Neural cell (in vitro differentiated cells): ENCODE data around the gene HEBP1. TPM values are rescaled to one million over a fixed set of nuclear protein-coding genes. Genes with fewer than 3 reads are reported as not detected.

Source experiments
- H2AFZ ChIP-seq: fragments of 200-600, 300-800 bp; sonication (generic), shearing (Covaris generic); 2 replicates; pipeline ENCODE4 v1.6.0; 2014; ENCODE audit warnings: low read depth, mild to moderate bottlenecking, antibody characterized with exemption, low read length, moderate library complexity
- H3F3A ChIP-seq: fragments of 200-600 bp; shearing (Covaris generic); 2 replicates; pipeline ENCODE4 v1.6.1; 2016; ENCODE audit warnings: mild to moderate bottlenecking, moderate library complexity, mixed read lengths, antibody characterized with exemption, low read length; ENCODE audit not compliant: insufficient read depth, poor library complexity, severe bottlenecking
- H3K27ac ChIP-seq: fragments of 200-600, 300-800 bp; sonication (generic), shearing (Covaris generic); 2 replicates; pipeline ENCODE4 v1.5.1; 2014; ENCODE audit warnings: mild to moderate bottlenecking, low read length, moderate library complexity
- H3K27me3 ChIP-seq: fragments of 300-800, 200-600 bp; sonication (generic), shearing (Covaris generic); 2 replicates; pipeline ENCODE4 v1.6.0; 2014; ENCODE audit warnings: mild to moderate bottlenecking, low read depth, low read length, moderate library complexity; ENCODE audit not compliant: insufficient read depth
- H3K36me3 ChIP-seq: fragments of 300-800, 200-600 bp; sonication (generic), shearing (Covaris generic); 2 replicates; pipeline ENCODE4 v1.5.1; 2014; ENCODE audit warnings: mild to moderate bottlenecking, antibody characterized with exemption, low read length, moderate library complexity; ENCODE audit not compliant: insufficient read depth
- H3K4me2 ChIP-seq: fragments of 300-800, 200-600 bp; sonication (generic), shearing (Covaris generic); 2 replicates; pipeline ENCODE4 v1.6.0; 2014; ENCODE audit warnings: mild to moderate bottlenecking, low read length
- H3K4me3 ChIP-seq: fragments of 300-800, 200-600 bp; sonication (generic), shearing (Covaris generic); 2 replicates; pipeline ENCODE4 v1.5.1; 2014; ENCODE audit warnings: mild to moderate bottlenecking, low read length, moderate library complexity
- H3K79me2 ChIP-seq: fragments of 200-600 bp; shearing (Covaris generic); replicated peaks from 2 replicates; pipeline ENCODE4 v1.6.0; 2014; ENCODE audit warnings: mild to moderate bottlenecking, low read length, moderate library complexity; ENCODE audit not compliant: insufficient read depth
- H3K9ac ChIP-seq: fragments of 300-800, 200-600 bp; sonication (generic), shearing (Covaris generic); 2 replicates; pipeline ENCODE4 v1.6.1; 2016; ENCODE audit warnings: mild to moderate bottlenecking, low read length, mixed read lengths
- H3K9me2 ChIP-seq: fragments of 200-600 bp; shearing (Covaris generic); 2 replicates; pipeline ENCODE4 v1.6.1; 2016; ENCODE audit warnings: mild to moderate bottlenecking, low read length, mixed read lengths; ENCODE audit not compliant: insufficient read depth
- H3K9me3 ChIP-seq: fragments of 200-600, 300-800 bp; sonication (generic), shearing (Covaris generic); 2 replicates; pipeline ENCODE4 v1.6.1; 2016; ENCODE audit warnings: mild to moderate bottlenecking, mixed run types, low read length, moderate library complexity, mixed read lengths
- H4K20me1 ChIP-seq: fragments of 200-600 bp; shearing (Covaris generic); 2 replicates; pipeline ENCODE4 v1.6.1; 2016; ENCODE audit warnings: mild to moderate bottlenecking, mixed run types; ENCODE audit not compliant: insufficient read depth
- EP300 ChIP-seq: fragments of 450-650 bp; conservative IDR thresholded peaks from 2 replicates; pipeline ENCODE4 v1.6.1; 2014; ENCODE audit warnings: antibody characterized with exemption, mild to moderate bottlenecking, moderate library complexity; ENCODE audit not compliant: poor library complexity, severe bottlenecking
- EZH2 ChIP-seq: fragments of 200-600, 300-800 bp; shearing (Covaris generic), sonication (generic); IDR thresholded peaks from 2 replicates; pipeline ENCODE4 v1.6.1; 2014; ENCODE audit warnings: antibody characterized with exemption, low read length, borderline replicate concordance, mild to moderate bottlenecking; ENCODE audit not compliant: insufficient read depth, poor library complexity, severe bottlenecking
- MXI1 ChIP-seq: fragments of 450-650 bp; conservative IDR thresholded peaks from 2 replicates; pipeline ENCODE4 v1.6.1; 2014; ENCODE audit warnings: antibody characterized with exemption, mild to moderate bottlenecking; ENCODE audit not compliant: poor library complexity, severe bottlenecking
- POLR2AphosphoS5 ChIP-seq: IDR thresholded peaks from 2 replicates; pipeline ENCODE4 v1.6.1; 2012
- RAD21 ChIP-seq: fragments of 450-650 bp; conservative IDR thresholded peaks from 2 replicates; pipeline ENCODE4 v1.6.1; 2014; ENCODE audit warnings: antibody characterized with exemption, mild to moderate bottlenecking, moderate library complexity
- SMC3 ChIP-seq: fragments of 450-650 bp; conservative IDR thresholded peaks from 2 replicates; pipeline ENCODE4 v1.6.1; 2014; ENCODE audit warnings: antibody characterized with exemption, mild to moderate bottlenecking, moderate library complexity; ENCODE audit not compliant: poor library complexity
- TAF1 ChIP-seq: IDR thresholded peaks from 2 replicates; pipeline ENCODE4 v1.6.1; 2012; ENCODE audit warnings: low read depth
- polyA plus RNA-seq: library from polyadenylated mRNA; depleted of rRNA; stranded (reverse); fragments of >200 nt; gene quantifications from 2 replicates; pipeline ENCODE4 v1.2.3, GENCODE V29; 2014
- TF ChIP-seq, protein P1 (sequence below): IDR thresholded peaks from 2 replicates; pipeline ENCODE4 v1.6.1; 2012; ENCODE audit warnings: borderline replicate concordance
- TF ChIP-seq, protein P2 (sequence below): fragments of 450-650 bp; IDR thresholded peaks from 2 replicates; pipeline ENCODE4 v1.5.1; 2014; ENCODE audit warnings: antibody characterized with exemption, mild to moderate bottlenecking, moderate library complexity; ENCODE audit not compliant: poor library complexity, severe bottlenecking

Gene HEBP1
- polyA plus RNA-seq, 1 donor from 2014 or later, result 1.2 TPM

DNA sequence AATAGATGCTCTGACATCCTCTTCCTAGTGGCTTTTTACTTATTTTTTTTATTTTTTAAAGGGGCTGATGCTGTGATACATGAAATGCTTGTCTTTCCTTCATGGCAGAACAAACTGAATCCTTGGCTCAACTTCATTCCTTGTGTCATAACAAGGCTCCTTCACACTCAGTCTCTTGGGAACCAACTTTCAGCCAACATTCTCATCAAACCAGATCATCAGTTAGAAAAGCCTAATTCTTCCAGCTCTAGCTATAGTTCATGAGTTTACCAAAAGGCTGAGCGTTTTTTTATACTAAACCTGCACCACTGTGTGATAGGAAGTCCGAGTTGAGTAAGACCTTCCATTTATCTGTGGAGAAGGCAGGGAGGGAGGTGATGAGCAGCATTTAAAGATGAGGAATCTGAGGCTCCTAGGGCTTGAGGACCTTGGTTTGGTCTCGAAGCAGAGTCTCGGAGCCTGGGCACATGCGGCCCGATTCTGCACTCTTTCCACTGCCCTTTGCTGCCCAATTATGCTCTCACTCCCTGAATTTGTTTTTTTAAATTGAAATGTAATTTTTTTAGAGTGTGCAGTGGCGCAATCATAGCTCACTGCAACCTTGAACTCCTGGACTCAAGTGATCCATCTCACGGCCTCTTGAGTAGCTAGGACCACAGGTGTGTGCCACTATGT is 56.3 kb downstream of the HEBP1 start:
- no peaks in the 10 kb centered on the region for H3K9me3 ChIP-seq
- H3K9ac ChIP-seq, result no peak overlapping the region
- H3K27me3 ChIP-seq, result no peaks in the 10 kb centered on the region
- no peak for TF ChIP-seq POLR2AphosphoS5
- TF ChIP-seq RAD21, result no peak
- TF ChIP-seq, protein P1, sequence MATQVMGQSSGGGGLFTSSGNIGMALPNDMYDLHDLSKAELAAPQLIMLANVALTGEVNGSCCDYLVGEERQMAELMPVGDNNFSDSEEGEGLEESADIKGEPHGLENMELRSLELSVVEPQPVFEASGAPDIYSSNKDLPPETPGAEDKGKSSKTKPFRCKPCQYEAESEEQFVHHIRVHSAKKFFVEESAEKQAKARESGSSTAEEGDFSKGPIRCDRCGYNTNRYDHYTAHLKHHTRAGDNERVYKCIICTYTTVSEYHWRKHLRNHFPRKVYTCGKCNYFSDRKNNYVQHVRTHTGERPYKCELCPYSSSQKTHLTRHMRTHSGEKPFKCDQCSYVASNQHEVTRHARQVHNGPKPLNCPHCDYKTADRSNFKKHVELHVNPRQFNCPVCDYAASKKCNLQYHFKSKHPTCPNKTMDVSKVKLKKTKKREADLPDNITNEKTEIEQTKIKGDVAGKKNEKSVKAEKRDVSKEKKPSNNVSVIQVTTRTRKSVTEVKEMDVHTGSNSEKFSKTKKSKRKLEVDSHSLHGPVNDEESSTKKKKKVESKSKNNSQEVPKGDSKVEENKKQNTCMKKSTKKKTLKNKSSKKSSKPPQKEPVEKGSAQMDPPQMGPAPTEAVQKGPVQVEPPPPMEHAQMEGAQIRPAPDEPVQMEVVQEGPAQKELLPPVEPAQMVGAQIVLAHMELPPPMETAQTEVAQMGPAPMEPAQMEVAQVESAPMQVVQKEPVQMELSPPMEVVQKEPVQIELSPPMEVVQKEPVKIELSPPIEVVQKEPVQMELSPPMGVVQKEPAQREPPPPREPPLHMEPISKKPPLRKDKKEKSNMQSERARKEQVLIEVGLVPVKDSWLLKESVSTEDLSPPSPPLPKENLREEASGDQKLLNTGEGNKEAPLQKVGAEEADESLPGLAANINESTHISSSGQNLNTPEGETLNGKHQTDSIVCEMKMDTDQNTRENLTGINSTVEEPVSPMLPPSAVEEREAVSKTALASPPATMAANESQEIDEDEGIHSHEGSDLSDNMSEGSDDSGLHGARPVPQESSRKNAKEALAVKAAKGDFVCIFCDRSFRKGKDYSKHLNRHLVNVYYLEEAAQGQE, result no peak
- TF ChIP-seq MXI1, result no peak
- TF ChIP-seq EZH2, result no peak
- TF ChIP-seq SMC3, result no peak
- TF ChIP-seq, protein P2, sequence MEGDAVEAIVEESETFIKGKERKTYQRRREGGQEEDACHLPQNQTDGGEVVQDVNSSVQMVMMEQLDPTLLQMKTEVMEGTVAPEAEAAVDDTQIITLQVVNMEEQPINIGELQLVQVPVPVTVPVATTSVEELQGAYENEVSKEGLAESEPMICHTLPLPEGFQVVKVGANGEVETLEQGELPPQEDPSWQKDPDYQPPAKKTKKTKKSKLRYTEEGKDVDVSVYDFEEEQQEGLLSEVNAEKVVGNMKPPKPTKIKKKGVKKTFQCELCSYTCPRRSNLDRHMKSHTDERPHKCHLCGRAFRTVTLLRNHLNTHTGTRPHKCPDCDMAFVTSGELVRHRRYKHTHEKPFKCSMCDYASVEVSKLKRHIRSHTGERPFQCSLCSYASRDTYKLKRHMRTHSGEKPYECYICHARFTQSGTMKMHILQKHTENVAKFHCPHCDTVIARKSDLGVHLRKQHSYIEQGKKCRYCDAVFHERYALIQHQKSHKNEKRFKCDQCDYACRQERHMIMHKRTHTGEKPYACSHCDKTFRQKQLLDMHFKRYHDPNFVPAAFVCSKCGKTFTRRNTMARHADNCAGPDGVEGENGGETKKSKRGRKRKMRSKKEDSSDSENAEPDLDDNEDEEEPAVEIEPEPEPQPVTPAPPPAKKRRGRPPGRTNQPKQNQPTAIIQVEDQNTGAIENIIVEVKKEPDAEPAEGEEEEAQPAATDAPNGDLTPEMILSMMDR, result no peak
- TF ChIP-seq EP300, result no peak
- TF ChIP-seq TAF1, result no peak
- no peaks in the 10 kb centered on the region for H4K20me1 ChIP-seq
- H3K36me3 ChIP-seq, result no peaks in the 10 kb centered on the region
- no peak overlapping the region for H2AFZ ChIP-seq
- H3K9me2 ChIP-seq, result no peaks in the 10 kb centered on the region
- no peaks in the 10 kb centered on the region for H3F3A ChIP-seq
- no peak overlapping the region for H3K4me3 ChIP-seq
- H3K79me2 ChIP-seq, result no peaks in the 10 kb centered on the region
- no peak overlapping the region for H3K27ac ChIP-seq
- H3K4me2 ChIP-seq, result no peak overlapping the region

DNA sequence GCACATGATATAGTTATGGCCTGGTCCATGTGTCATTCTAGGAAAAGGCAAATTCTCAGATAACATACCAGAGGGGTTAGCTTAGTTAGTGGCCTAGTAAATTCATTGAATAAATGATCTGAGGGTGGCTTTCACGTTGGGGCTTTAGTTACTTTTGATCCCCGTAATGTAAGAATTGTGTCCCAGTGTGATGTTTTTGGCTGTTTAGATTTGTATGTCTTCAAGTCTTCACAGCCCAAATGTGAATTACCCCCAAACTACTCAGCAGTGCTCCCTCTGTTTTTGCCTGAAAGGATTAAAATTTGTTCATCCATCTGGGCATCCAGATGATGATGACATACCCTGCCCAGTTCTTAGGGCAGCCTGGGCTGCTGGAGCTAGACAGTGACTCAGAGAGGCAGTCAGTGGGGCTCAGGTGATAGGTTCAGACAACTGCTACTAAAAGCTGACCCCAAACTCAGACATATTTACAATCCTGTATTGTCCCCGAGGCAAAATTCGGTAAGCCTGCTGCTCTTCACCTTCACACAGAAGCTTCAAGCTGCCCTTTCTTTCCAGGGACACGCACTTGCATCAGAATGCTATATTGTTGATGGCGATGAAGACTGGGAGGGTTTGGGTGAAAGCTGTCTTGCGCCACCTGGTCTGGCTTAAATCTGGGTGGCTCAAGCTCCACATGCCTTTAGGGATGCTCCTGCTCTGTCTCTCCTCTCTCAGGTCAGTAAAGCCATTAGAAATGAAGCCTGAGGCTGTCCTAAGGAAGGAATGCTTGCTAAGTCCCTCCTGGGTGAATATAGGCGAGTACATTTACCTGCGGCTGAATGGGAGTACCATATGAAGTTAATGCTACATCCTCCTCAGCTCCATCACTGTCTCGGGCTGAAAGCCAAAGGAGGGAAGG is 58.4 kb downstream of the HEBP1 start:
- Histone ChIP-seq H3K9me2 (no peaks in the 10 kb centered on the region), H3K36me3 (no peaks in the 10 kb centered on the region), H3K9ac (no peak overlapping the region), H4K20me1 (no peaks in the 10 kb centered on the region), H3K4me2 (no peak overlapping the region), H3K27ac (no peak overlapping the region), H3K27me3 (no peaks in the 10 kb centered on the region), H3K4me3 (no peak overlapping the region), H3K79me2 (no peaks in the 10 kb centered on the region), H3F3A (no peaks in the 10 kb centered on the region), H3K9me3 (no peaks in the 10 kb centered on the region), H2AFZ (no peak overlapping the region)
- TF ChIP-seq, protein P2, result no peak
- TF ChIP-seq, protein P1, result no peak
- TF ChIP-seq POLR2AphosphoS5 (no peak), EZH2 (no peak), SMC3 (no peak), EP300 (no peak), MXI1 (no peak), RAD21 (no peak), TAF1 (no peak)
